ENCODE results near the gene ZNF862. TPM values are rescaled to one million over a fixed set of nuclear protein-coding genes. Genes with fewer than 3 reads are reported as not detected.

ZNF862 gene
- total and polyA plus RNA-seq, 10 of the 15 experiments (the other 5 are each of a cell fraction or from before 2014, with no cell fraction given): 0.49 to 7.7 (median 3.5) TPM

DNA sequence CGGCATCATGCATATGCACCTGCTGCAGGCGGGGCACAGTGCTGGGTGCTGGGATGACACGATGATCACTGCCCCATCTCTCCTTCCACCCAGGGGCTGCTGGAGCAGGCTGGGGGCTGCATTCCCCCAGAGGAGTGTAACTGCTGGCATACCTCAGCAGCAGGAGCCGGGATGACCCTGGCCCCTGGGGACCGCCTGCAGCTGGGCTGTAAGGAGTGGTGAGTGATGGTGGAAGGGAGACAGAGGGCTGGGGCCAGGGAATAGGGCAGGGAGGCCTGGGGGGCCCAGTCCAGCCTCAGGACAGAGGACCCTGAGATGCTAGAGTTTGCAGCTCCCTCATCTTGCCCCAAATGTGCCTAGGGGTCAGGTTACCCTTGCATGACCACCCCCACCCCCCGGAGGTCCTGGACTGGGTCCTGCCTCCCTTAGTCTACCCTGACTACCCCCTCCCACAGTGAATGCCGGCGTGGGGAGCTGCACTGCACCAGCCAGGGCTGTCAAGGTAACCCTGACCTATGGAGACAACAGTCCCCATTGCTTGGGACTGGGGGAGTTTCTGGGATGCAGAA is 14.5 kb upstream of the ZNF862 start (continued):
- TF ChIP-seq, protein P1, sequence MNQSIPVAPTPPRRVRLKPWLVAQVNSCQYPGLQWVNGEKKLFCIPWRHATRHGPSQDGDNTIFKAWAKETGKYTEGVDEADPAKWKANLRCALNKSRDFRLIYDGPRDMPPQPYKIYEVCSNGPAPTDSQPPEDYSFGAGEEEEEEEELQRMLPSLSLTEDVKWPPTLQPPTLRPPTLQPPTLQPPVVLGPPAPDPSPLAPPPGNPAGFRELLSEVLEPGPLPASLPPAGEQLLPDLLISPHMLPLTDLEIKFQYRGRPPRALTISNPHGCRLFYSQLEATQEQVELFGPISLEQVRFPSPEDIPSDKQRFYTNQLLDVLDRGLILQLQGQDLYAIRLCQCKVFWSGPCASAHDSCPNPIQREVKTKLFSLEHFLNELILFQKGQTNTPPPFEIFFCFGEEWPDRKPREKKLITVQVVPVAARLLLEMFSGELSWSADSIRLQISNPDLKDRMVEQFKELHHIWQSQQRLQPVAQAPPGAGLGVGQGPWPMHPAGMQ (IDR thresholded peaks at IDR 0.05; ENCODE audit: borderline replicate concordance): no peak
- TF ChIP-seq TAF1 (IDR thresholded peaks at IDR 0.05; ENCODE audit: borderline replicate concordance, low read depth, low read length): no peak

DNA sequence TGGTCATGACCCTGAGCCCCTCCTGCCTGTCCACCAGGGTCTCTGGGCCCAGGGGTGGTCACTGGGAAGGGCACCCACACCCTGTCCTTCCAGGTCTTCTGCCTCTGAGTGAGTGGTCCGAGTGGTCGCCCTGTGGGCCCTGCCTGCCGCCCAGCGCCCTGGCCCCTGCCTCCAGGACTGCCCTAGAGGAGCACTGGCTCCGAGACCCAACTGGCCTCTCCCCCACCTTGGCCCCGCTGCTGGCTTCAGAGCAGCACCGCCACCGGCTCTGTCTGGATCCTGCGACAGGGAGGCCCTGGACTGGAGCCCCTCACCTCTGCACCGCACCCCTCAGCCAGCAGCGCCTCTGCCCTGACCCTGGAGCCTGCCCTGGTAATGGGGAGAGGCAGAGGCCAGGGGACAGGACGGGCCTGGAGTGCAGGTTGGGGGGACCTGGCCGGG is 13.9 kb upstream of the ZNF862 start:
- ChIA-PET CTCF (no interaction called here), SMC1A (ENCODE audit: uncharacterized antibody, unreplicated experiment) (no interaction called here), POLR2A (no interaction called here), RAD21 (ENCODE audit: unreplicated experiment) (no interaction called here)
- Histone ChIP-seq H3K36me3 (ENCODE audit: control insufficient read depth in 2 of 2, insufficient read depth in 2 of 2, low read length in 1 of 2) (no peaks in the 10 kb centered on the region), H3K79me2 (ENCODE audit: control insufficient read depth, insufficient read depth, low read length) (no peaks in the 10 kb centered on the region), H3K4me3 (no peak overlapping the region), H2AFZ (ENCODE audit: control insufficient read depth, low read depth, low read length) (no peak overlapping the region), H3K4me2 (ENCODE audit: control insufficient read depth, insufficient read depth) (no peak overlapping the region), H3K4me1 (ENCODE audit: control insufficient read depth, insufficient read depth, low read length) (no peaks in the 10 kb centered on the region), H3K9me3 (replicated peaks; ENCODE audit: control insufficient read depth, insufficient read depth, low read length) (no peaks in the 10 kb centered on the region), H3K27ac (ENCODE audit: control insufficient read depth, insufficient read depth) (no peak overlapping the region), H3K27me3 (replicated peaks in 1 of 2; ENCODE audit: control insufficient read depth in 2 of 2, insufficient read depth in 2 of 2, low read length in 1 of 2) (peaks cover 0 to 2% of the 10 kb centered on the region in 2 experiments; a peak in 2 of 4 replicates), H4K20me1 (ENCODE audit: control insufficient read depth, insufficient read depth) (no peaks in the 10 kb centered on the region), H3K9ac (ENCODE audit: control insufficient read depth, insufficient read depth, low read length) (no peak overlapping the region)
- 36% methylated on average over 13 of the region's 13 CpGs for WGBS (ENCODE audit: insufficient coverage, insufficient replicate concordance, low lambda C conversion rate, missing lambda C conversion rate)
- BruUV-seq (replicated peaks): no TSS peak
- intact Hi-C loops (cut with micrococcal nuclease; ENCODE audit: unreplicated experiment): no loop called here
- in situ Hi-C loops (cut with MboI): no loop called here
- FAIRE-seq: no peak
- TF ChIP-seq TBL1XR1 (IDR thresholded peaks at IDR 0.05; ENCODE audit: low read depth, low read length): no peak
- DNase-seq (ENCODE audit: low read depth, low spot score): no peak
- ATAC-seq: no peak

All from GM12878 (cell line).